ENCODE results near the gene KCNG4. TPM values are rescaled to one million over a fixed set of nuclear protein-coding genes. Genes with fewer than 3 reads are reported as not detected.
A peak's percentile ranks its signal among the peaks of the same experiment; 100 is the strongest.

The KCNG4 gene
- total and polyA plus RNA-seq, 4 donors = not detected

DNA sequence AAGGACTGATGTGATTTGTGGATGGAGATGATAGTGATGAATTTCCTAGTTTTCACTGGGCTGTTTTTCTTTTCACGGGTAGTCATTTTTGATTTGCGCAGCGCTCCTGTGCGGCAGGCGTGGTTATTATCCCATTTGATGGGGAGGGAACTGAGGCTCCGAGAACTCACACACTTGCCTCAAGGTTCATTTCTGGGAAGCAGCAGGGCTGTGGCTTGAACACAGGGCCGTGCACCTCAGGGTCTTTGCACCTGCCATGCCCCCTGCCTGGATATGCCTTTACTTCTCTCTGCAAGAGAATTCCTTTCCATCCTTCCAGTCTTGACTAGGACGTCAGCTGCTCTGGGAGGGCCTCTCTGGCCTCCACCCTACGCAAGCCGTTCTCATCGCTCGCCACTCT, 38.5 kb upstream of the KCNG4 start:
- H3K36me3 ChIP-seq (ENCODE audit: control insufficient read depth in 4 of 4, insufficient read depth in 3 of 4, low read depth in 1 of 4, low read length in 3 of 4) = no peaks in the 10 kb centered on the region
- 90% methylated on average over 12 of the region's 12 CpGs for WGBS
- DNase-seq (ENCODE audit: low spot score) = no peak

DNA sequence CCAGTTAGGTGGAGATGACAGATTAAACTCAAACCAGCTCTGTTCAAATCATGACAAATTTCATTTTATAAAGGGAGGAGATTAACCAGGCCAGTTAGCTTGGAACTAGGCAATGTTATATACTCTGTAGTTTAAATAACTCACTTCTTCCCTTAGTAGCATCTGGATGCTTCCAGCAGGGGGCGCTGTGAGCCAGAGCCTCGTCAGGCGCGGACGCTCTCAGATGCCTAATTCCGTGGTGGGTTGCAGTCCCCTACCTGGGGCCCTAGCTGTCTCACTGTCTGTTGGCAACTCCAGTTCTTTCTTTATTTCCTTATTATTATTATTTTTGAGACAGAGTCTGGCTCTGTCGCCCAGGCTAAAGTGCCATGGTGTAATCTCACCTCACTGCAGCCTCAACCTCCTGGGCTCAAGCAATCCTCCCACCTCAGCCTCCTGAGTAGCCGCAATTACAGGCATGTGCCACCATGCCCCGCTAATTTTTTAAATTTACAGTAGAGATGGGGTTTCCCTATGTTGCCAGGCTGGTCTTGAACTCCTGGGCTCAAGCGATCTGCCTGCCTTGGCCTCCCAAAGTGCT, 37.5 kb upstream of the KCNG4 start:
- Histone ChIP-seq H3K9me3 (ENCODE audit: control insufficient read depth in 4 of 4, low read length in 3 of 4) (no peaks in the 10 kb centered on the region), H3K36me3 (ENCODE audit: control insufficient read depth in 4 of 4, insufficient read depth in 3 of 4, low read depth in 1 of 4, low read length in 3 of 4) (no peaks in the 10 kb centered on the region), H3K27ac (ENCODE audit: low read depth in 1 of 2, low read length in 2 of 2) (no peak overlapping the region), H3K4me1 (ENCODE audit: control insufficient read depth in 4 of 4, insufficient read depth in 4 of 4, low read length in 3 of 4) (no peaks in the 10 kb centered on the region), H3K4me3 (ENCODE audit: low read depth in 1 of 3, low read length in 3 of 3) (no peak overlapping the region), H3K9ac (ENCODE audit: low read depth in 1 of 2, low read length in 2 of 2) (no peak overlapping the region), H3K27me3 (ENCODE audit: control insufficient read depth in 4 of 4, insufficient read depth in 4 of 4, low read length in 3 of 4) (no peaks in the 10 kb centered on the region)
- DNase-seq (ENCODE audit: low spot score) = peak; percentile 76
- 31% methylated on average over 10 of the region's 10 CpGs for WGBS
- TF ChIP-seq HNF4A (conservative IDR thresholded peaks at IDR 0.05) (no peak), RAD21 (IDR thresholded peaks at IDR 0.05) (peak; percentile 72 to 83)
- TF ChIP-seq, protein P1, sequence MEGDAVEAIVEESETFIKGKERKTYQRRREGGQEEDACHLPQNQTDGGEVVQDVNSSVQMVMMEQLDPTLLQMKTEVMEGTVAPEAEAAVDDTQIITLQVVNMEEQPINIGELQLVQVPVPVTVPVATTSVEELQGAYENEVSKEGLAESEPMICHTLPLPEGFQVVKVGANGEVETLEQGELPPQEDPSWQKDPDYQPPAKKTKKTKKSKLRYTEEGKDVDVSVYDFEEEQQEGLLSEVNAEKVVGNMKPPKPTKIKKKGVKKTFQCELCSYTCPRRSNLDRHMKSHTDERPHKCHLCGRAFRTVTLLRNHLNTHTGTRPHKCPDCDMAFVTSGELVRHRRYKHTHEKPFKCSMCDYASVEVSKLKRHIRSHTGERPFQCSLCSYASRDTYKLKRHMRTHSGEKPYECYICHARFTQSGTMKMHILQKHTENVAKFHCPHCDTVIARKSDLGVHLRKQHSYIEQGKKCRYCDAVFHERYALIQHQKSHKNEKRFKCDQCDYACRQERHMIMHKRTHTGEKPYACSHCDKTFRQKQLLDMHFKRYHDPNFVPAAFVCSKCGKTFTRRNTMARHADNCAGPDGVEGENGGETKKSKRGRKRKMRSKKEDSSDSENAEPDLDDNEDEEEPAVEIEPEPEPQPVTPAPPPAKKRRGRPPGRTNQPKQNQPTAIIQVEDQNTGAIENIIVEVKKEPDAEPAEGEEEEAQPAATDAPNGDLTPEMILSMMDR (IDR thresholded peaks at IDR 0.05; ENCODE audit: low read depth, low read length, missing input control) = peak; percentile 72

More for the DNA sequence above, 38.5 kb upstream of the KCNG4 start:
- Histone ChIP-seq H3K27ac (ENCODE audit: low read depth in 1 of 2, low read length in 2 of 2) (no peak overlapping the region), H3K9me3 (ENCODE audit: control insufficient read depth in 4 of 4, low read length in 3 of 4) (no peaks in the 10 kb centered on the region), H3K4me1 (ENCODE audit: control insufficient read depth in 4 of 4, insufficient read depth in 4 of 4, low read length in 3 of 4) (no peaks in the 10 kb centered on the region), H3K4me3 (ENCODE audit: low read depth in 1 of 3, low read length in 3 of 3) (no peak overlapping the region), H3K9ac (ENCODE audit: low read depth in 1 of 2, low read length in 2 of 2) (no peak overlapping the region), H3K27me3 (ENCODE audit: control insufficient read depth in 4 of 4, insufficient read depth in 4 of 4, low read length in 3 of 4) (no peaks in the 10 kb centered on the region)
- TF ChIP-seq GABPA (IDR thresholded peaks at IDR 0.05 in 1 of 2, conservative IDR thresholded peaks at IDR 0.05 in 1 of 2) = no peak
- no peak for TF ChIP-seq JUND (IDR thresholded peaks at IDR 0.05)

DNA sequence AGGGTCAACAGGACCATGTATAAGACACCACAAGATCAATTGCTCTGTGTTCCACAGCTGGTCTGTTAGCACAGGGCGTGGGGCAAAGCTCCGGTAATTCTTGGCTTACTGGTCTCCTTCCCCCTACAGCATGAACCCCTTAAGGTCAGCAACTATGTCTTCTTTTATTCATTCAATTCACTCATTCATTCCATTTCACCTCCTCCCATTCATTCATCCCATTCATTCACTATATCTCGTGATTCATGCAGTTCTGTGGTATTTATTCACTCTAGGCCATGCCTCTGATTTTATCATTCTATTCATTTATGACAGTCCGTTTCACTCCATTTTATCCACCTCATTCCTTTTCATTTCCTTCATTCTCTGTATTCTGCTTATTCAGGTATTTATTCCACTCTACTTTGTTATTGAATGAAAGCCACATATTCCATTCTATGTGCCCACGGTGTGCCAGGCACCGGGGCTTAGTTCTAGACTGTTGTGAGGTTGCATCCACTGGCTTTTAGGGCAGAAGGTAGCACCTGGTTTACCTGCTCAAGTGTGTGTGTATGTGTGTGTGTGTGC, 35.9 kb upstream of the KCNG4 start:
- Histone ChIP-seq H3K4me1 (ENCODE audit: control insufficient read depth in 4 of 4, insufficient read depth in 4 of 4, low read length in 3 of 4) (no peaks in the 10 kb centered on the region), H3K27ac (ENCODE audit: low read depth in 1 of 2, low read length in 2 of 2) (no peak overlapping the region), H3K4me3 (ENCODE audit: low read depth in 1 of 3, low read length in 3 of 3) (no peak overlapping the region), H3K9ac (ENCODE audit: low read depth in 1 of 2, low read length in 2 of 2) (no peak overlapping the region), H3K9me3 (ENCODE audit: control insufficient read depth in 4 of 4, low read length in 3 of 4) (no peaks in the 10 kb centered on the region), H3K36me3 (ENCODE audit: control insufficient read depth in 4 of 4, insufficient read depth in 3 of 4, low read depth in 1 of 4, low read length in 3 of 4) (no peaks in the 10 kb centered on the region), H3K27me3 (ENCODE audit: control insufficient read depth in 4 of 4, insufficient read depth in 4 of 4, low read length in 3 of 4) (no peaks in the 10 kb centered on the region)
- WGBS = 85% methylated on average over 6 of the region's 6 CpGs
- TF ChIP-seq, protein P1 (IDR thresholded peaks at IDR 0.05; ENCODE audit: low read depth, low read length, missing input control) = no peak
- TF ChIP-seq TAF1 (conservative IDR thresholded peaks at IDR 0.05) (no peak), RAD21 (IDR thresholded peaks at IDR 0.05) (no peak), RXRA (IDR thresholded peaks at IDR 0.05) (no peak), FOXA2 (IDR thresholded peaks at IDR 0.05) (no peak), EGR1 (IDR thresholded peaks at IDR 0.05; ENCODE audit: low read depth in 2 of 2) (no peak)
- TF ChIP-seq, protein P2, sequence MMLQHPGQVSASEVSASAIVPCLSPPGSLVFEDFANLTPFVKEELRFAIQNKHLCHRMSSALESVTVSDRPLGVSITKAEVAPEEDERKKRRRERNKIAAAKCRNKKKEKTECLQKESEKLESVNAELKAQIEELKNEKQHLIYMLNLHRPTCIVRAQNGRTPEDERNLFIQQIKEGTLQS (IDR thresholded peaks at IDR 0.05) = no peak
- TF ChIP-seq, protein P3, sequence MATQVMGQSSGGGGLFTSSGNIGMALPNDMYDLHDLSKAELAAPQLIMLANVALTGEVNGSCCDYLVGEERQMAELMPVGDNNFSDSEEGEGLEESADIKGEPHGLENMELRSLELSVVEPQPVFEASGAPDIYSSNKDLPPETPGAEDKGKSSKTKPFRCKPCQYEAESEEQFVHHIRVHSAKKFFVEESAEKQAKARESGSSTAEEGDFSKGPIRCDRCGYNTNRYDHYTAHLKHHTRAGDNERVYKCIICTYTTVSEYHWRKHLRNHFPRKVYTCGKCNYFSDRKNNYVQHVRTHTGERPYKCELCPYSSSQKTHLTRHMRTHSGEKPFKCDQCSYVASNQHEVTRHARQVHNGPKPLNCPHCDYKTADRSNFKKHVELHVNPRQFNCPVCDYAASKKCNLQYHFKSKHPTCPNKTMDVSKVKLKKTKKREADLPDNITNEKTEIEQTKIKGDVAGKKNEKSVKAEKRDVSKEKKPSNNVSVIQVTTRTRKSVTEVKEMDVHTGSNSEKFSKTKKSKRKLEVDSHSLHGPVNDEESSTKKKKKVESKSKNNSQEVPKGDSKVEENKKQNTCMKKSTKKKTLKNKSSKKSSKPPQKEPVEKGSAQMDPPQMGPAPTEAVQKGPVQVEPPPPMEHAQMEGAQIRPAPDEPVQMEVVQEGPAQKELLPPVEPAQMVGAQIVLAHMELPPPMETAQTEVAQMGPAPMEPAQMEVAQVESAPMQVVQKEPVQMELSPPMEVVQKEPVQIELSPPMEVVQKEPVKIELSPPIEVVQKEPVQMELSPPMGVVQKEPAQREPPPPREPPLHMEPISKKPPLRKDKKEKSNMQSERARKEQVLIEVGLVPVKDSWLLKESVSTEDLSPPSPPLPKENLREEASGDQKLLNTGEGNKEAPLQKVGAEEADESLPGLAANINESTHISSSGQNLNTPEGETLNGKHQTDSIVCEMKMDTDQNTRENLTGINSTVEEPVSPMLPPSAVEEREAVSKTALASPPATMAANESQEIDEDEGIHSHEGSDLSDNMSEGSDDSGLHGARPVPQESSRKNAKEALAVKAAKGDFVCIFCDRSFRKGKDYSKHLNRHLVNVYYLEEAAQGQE (IDR thresholded peaks at IDR 0.05) = no peak
- TF ChIP-seq, protein P4, sequence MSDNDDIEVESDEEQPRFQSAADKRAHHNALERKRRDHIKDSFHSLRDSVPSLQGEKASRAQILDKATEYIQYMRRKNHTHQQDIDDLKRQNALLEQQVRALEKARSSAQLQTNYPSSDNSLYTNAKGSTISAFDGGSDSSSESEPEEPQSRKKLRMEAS (IDR thresholded peaks at IDR 0.05) = no peak
- DNase-seq (ENCODE audit: low spot score) = no peak

Measured in liver (tissue), 9 donors.